Astrocyte (in vitro differentiated cells and primary cell): ENCODE measurements around the gene FBXO10.

ENCODE experiments used
- EZH2 ChIP-seq: IDR thresholded peaks from 2 replicates; pipeline ENCODE4 v1.6.1; 2012; ENCODE audit warnings: mild to moderate bottlenecking, low read length, inconsistent platforms; ENCODE audit not compliant: insufficient read depth
- TF ChIP-seq, protein P1 (sequence below): IDR thresholded peaks from 2 replicates; pipeline ENCODE4 v1.5.1; 2011; ENCODE audit warnings: low read depth, mild to moderate bottlenecking, inconsistent platforms, low read length, moderate library complexity; ENCODE audit not compliant: insufficient read depth

DNA sequence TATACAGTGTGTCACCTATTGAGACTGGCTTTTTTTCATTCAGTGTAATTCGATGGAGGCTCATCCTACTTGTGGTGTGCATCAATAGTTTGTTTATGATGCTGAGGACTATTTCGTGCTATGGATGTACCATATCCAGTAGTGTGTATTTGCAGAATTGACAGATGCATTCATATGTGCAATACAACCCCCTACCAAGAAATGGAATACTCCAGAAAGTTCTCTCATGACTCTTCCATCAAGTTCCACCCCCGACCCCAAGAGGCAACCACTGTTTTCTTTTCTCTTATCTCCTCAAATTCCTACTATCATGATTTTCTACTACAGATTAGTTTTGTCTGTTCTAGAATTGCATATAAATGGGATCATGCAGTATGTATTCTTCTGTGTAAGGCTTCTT lies 21.9 kb downstream of the FBXO10 start:
- TF ChIP-seq, protein P1, sequence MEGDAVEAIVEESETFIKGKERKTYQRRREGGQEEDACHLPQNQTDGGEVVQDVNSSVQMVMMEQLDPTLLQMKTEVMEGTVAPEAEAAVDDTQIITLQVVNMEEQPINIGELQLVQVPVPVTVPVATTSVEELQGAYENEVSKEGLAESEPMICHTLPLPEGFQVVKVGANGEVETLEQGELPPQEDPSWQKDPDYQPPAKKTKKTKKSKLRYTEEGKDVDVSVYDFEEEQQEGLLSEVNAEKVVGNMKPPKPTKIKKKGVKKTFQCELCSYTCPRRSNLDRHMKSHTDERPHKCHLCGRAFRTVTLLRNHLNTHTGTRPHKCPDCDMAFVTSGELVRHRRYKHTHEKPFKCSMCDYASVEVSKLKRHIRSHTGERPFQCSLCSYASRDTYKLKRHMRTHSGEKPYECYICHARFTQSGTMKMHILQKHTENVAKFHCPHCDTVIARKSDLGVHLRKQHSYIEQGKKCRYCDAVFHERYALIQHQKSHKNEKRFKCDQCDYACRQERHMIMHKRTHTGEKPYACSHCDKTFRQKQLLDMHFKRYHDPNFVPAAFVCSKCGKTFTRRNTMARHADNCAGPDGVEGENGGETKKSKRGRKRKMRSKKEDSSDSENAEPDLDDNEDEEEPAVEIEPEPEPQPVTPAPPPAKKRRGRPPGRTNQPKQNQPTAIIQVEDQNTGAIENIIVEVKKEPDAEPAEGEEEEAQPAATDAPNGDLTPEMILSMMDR = no peak
- no peak for TF ChIP-seq EZH2
